Right lung (tissue), 5 donors: ENCODE data around the gene PIK3R5. TPM values are rescaled to one million over a fixed set of nuclear protein-coding genes. Genes with fewer than 3 reads are reported as not detected.

Experiments used
- DNase-seq, 2 donors: peaks; one replicate each; pipeline ENCODE4 v3.0.0-alpha.2; 2013
- polyA plus RNA-seq, 5 donors: library from polyadenylated mRNA; unstranded; fragments of 120-200 nt; gene quantifications; one replicate each; pipeline versions ENCODE4 v1.2.1 to v1.2.3, GENCODE V29; 2013; ENCODE audit warnings: inconsistent platforms in 1 of 5, low replicate concordance in 1 of 5; ENCODE audit not compliant: insufficient read length in 5 of 5, insufficient read depth in 1 of 5

PIK3R5 gene
- polyA plus RNA-seq, 5 donors: 1.4 to 2.4 (median 1.8) TPM

GRCh38 chr17:8835106-8835505, 130.4 kb downstream of the PIK3R5 start:
- DNase-seq: no peak

- DNase-seq: no peak
Observed at GRCh38 chr17:8832711-8833352, 132.7 kb downstream of the PIK3R5 start.

GRCh38 chr17:8831234-8831849, 134.2 kb downstream of the PIK3R5 start:
- DNase-seq: no peak

- DNase-seq: no peak
Observed at GRCh38 chr17:8830141-8830540, 135.4 kb downstream of the PIK3R5 start.

GRCh38 chr17:8829036-8829941, 136.2 kb downstream of the PIK3R5 start:
- DNase-seq: no peak

Other genes with a start within 250 kb of the PIK3R5 start
- gene CCDC42, start 220.9 kb downstream of the PIK3R5 start, polyA plus RNA-seq: under 1 TPM; 0.28 to 0.55 (median 0.33) TPM
- gene SPDYE4, start 207.2 kb downstream of the PIK3R5 start, polyA plus RNA-seq: under 1 TPM in 2 of 5 donors, not detected in 3; 0.41 to 0.58 TPM
- under 1 TPM; 0.41 to 0.70 (median 0.53) TPM for gene MFSD6L, start 166.3 kb downstream of the PIK3R5 start, polyA plus RNA-seq
- gene PIK3R6, start 98.0 kb downstream of the PIK3R5 start, polyA plus RNA-seq: 1 to 10 TPM; 1.6 to 2.7 (median 2.1) TPM
- 10 to 100 TPM in 2 of 5 donors, 1 to 10 TPM in 3; 6.3 to 16.8 (median 8.4) TPM for gene NTN1, start 55.8 kb upstream of the PIK3R5 start, polyA plus RNA-seq